Measurements from ENCODE around the gene GIMAP5.

GIMAP5 gene

GRCh38 chr7:150778014-150778737 is 41.0 kb downstream of the GIMAP5 start:
- no peak for DNase-seq

GRCh38 chr7:150778738-150779301 is 41.6 kb downstream of the GIMAP5 start:
- peak; percentile 85 for DNase-seq

GRCh38 chr7:150780292-150780691 is 43.1 kb downstream of the GIMAP5 start:
- no peak for DNase-seq

- no peak for DNase-seq
Observed at GRCh38 chr7:150781103-150781502, 43.9 kb downstream of the GIMAP5 start.

DNA sequence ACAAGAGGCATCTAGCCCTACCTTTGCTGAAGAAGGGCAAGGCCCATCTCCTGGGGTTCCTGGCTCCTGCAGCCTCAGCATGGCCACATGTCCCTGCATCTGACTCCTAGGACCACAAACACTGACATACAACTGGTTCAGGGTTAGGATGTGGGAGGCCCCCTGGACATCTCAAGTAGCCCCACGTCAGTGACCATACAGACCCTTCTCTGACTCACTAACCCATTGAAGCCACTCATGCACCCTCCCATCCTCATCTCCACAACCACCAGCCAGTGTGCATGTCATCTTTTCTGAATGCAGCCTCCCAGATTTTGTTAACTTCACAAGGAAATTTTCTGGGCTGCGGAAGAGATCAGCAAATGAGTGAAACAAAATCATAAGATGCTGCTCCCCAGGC is 44.7 kb downstream of the GIMAP5 start:
- no peak for DNase-seq

DNA sequence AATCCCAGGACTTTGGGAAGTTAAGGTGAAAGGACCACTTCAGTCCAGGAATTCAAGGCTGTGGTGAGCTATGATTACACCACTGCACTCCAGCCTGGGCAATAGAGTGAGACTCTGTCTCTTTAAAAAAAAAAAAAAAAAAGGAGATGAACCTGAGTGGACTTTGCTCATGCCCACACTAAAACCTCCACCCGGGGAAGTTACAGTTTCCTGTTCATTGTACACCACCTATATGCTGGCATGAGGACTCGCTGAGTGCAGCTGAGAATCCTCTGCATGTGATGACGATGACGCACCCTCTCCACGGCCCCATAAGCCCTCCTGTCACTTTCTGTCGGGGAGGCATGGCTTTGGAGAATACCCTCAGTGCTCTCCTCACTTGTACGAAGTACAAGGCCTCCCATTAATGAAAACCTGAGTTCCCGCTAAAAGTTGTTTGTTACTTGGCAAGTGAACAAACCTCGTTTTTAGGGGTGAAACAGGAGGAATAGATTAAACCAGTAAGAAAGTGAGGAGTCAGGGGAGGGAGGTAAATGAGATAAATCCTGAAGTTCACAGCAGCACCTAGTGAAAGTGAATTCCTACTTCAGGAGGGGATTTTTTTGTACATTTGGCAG is 47.0 kb downstream of the GIMAP5 start:
- no peak for DNase-seq

DNA sequence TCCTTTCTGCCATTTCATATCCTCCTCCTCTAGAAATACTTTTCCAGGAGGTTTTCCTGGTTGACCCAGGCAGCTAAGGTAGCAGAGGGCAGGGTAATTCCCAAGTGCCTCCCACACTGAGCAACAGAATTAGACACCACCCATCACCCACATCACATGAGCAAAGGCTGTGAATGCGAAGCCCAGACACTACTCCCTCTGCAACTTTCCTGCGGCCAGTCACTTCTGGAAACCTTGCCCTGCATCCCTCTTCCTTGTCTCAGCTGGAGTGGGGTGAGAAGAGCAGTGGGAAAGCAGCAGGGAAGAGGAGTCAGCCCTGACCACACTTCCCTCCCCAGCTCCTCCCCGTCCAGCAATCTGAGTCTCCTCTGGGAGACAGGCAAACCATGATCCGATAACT is 47.7 kb downstream of the GIMAP5 start:
- DNase-seq: no peak

DNA sequence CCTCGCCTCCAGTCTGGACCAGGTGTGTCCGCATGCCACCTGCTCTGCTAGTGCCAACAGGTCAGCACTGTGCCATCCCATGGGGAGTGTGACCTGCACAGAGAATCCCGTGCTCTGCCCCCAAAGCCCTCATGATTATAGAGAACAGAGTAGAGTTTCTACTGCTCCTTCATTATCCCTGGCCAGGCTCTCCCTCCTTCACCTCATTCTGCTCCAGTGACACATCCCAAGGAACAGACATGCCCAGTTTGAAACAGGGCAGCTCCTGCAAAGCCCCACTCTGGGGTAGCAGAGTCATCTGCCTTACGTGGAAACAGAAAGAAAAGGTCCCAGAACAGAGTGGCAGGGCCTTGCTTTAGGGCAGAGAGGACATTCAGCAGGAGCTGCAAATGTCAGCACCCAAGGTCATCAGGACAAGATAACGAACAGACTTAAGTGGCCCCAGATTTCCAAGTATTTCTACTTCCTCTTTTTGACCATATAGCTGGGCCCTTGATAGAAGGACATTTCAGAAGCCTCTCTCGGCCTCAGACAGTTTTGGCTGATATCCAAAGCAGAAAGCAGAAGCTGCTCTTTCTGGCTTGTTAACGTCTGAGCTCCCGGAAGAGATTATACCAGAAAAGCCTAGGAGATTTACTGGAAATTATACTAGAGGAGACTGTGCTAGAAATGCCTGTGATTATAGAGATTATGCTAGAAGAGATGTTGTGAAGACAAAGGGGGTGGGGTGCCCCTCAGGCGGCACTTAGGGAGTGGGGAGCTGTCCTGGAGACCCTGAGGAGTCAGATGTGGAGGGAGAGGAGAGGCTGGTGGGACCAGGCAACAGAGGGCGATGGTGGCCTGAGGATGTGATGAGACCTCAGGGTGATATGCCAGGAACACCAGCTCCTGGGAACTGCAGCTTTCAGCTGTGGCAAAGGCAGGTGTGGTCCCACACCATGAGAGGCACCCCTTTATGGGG is 50.4 kb downstream of the GIMAP5 start:
- no peak for DNase-seq

GRCh38 chr7:150788474-150789269 is 51.5 kb downstream of the GIMAP5 start:
- DNase-seq: no peak

DNA sequence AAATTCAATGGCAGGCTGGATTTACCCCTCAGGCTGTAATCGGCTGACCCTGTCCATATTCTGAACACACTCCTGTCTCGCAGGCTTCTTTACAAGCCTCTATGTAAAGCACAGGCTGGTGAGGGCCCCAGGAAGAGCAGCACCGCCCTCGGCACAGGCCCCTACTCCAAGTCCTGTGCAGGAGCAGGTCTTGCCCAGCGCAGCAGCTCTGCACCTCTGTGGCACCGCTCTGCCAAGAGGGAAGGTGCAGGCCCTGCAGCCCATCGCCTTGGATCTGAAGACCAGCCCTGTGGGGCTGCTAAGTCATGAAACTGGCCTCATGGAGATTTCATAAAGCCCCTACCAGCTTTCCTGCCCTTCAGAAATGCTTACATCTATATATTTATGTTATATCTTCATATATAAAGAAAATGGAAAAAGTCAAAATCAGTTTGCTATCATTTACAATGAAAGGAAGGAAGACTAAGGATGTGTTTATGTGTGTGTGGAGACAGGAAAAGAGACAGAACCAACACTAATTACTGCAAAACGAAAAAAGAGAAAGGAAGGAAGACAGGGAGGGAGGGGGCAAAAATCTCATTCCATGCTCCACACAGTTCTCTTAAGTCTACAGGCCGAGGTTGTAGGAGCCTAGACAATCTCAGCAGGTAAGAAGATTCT is 53.3 kb downstream of the GIMAP5 start:
- no peak for DNase-seq

GRCh38 chr7:150791304-150791703 is 54.1 kb downstream of the GIMAP5 start:
- no peak for DNase-seq

DNA sequence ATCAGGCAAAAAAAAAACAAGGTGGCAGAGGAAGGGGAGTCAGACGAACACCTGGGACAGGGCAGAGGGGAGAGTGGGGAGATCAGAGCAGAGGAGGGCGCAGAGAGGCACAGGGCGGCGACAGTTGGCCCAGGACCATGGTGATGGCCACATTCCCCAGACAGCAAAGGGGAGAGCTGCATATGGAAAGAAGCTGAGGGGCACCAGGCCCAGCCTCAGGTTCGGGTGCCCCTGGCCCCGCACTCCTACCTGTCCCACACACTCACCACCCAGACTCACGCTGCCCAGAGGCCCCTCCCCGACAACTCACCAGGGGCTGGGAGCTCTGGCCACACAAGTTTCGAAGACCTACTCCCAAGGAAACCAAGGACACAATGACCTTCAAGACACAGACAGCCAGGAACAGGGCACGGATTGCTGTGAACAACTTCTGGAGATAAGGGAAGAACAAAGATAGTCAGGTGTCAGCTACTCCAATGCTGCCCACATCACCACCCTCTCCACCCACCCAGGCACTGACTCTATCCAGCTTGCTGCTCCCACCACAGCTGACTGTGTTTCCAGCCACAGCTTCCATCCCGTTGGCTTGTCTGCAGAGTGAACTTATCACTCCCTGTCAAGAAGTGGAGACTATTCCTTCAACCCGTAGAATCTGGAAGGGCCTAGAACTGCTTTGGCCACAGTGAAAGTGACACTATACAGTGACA is 54.7 kb downstream of the GIMAP5 start:
- DNase-seq: no peak
